Natural killer cell treated with Interleukin-12 subunit alpha and Interleukin-12 subunit beta and Interleukin-15 and Interleukin-18, amount 100 ng/mL, for 72 hours (primary cell): Measurements from ENCODE around the gene RXRA. TPM values are rescaled to one million over a fixed set of nuclear protein-coding genes. Genes with fewer than 3 reads are reported as not detected.

ENCODE experiments used
- ATAC-seq, 2 donors: fragments of 150-1000 bp; cut with Tn5 transposase in 1 of 2; sonication (Bioruptor Pico), chemical (Tn5 transposase) in 1 of 2; 2 replicates each; pipeline ENCODE4 v1.10.0; 2021
- DNase-seq: peaks from one replicate; pipeline ENCODE4 v3.0.0; 2022; ENCODE audit warnings: low spot score
- H3K27ac Mint-ChIP-seq, 2 donors: 1 replicate in 1 of 2; 2 replicates in 1 of 2; pipeline ENCODE4 v1.8.0; 2022; ENCODE audit warnings: mixed read lengths in 2 of 2, mild to moderate bottlenecking in 1 of 2, moderate library complexity in 1 of 2
- H3K27me3 Mint-ChIP-seq, 2 donors: 1 replicate in 1 of 2; 2 replicates in 1 of 2; pipeline ENCODE4 v1.8.0; 2022; ENCODE audit warnings: mixed read lengths in 2 of 2
- H3K36me3 Mint-ChIP-seq: one replicate; pipeline ENCODE4 v1.8.0; 2022; ENCODE audit warnings: mixed read lengths
- H3K4me1 Mint-ChIP-seq, 2 donors: 1 replicate in 1 of 2; 2 replicates in 1 of 2; pipeline ENCODE4 v1.8.0; 2022; ENCODE audit warnings: low read depth in 2 of 2, mixed read lengths in 2 of 2, mild to moderate bottlenecking in 1 of 2
- H3K4me3 Mint-ChIP-seq: one replicate; pipeline ENCODE4 v1.8.0; 2022; ENCODE audit warnings: mixed read lengths
- H3K9me3 Mint-ChIP-seq: 2 replicates; pipeline ENCODE4 v1.8.0; 2022; ENCODE audit warnings: mixed read lengths
- total RNA-seq, 2 donors: library from RNA; stranded (reverse); gene quantifications; one replicate each; pipeline ENCODE4 v1.2.3, GENCODE V29; 2022

RXRA gene
- total RNA-seq, 2 donors from 2014 or later: 3.8 to 4.9 TPM

GRCh38 chr9:134375430-134376385, 49.5 kb downstream of the RXRA start:
- no peak overlapping the region for H3K4me3 Mint-ChIP-seq
- H3K9me3 Mint-ChIP-seq: no peaks in the 10 kb centered on the region
- no peak for ATAC-seq
- no peaks in the 10 kb centered on the region for H3K36me3 Mint-ChIP-seq
- peaks cover 6 to 17% of the 10 kb centered on the region in 2 donors for H3K4me1 Mint-ChIP-seq
- DNase-seq: no peak
- peak overlapping the region in 1 of 2 donors; percentile 33 for H3K27ac Mint-ChIP-seq
- peaks cover 0 to 3% of the 10 kb centered on the region in 2 donors for H3K27me3 Mint-ChIP-seq

- peaks cover 11 to 23% of the 10 kb centered on the region in 2 donors for H3K4me1 Mint-ChIP-seq
- H3K4me3 Mint-ChIP-seq: no peak overlapping the region
- H3K9me3 Mint-ChIP-seq: no peaks in the 10 kb centered on the region
- H3K36me3 Mint-ChIP-seq: no peaks in the 10 kb centered on the region
- H3K27me3 Mint-ChIP-seq: peaks cover 0 to 3% of the 10 kb centered on the region in 2 donors
- ATAC-seq (no peak), DNase-seq (no peak)
- H3K27ac Mint-ChIP-seq: no peak overlapping the region
Measured at GRCh38 chr9:134376386-134377142, 50.3 kb downstream of the RXRA start.

GRCh38 chr9:134377143-134377484, 50.9 kb downstream of the RXRA start:
- H3K9me3 Mint-ChIP-seq: no peaks in the 10 kb centered on the region
- DNase-seq (no peak), ATAC-seq (no peak)
- H3K4me3 Mint-ChIP-seq: no peak overlapping the region
- H3K4me1 Mint-ChIP-seq: peaks cover 16 to 26% of the 10 kb centered on the region in 2 donors
- H3K27me3 Mint-ChIP-seq: peaks cover 0 to 3% of the 10 kb centered on the region in 2 donors
- H3K27ac Mint-ChIP-seq: no peak overlapping the region
- no peaks in the 10 kb centered on the region for H3K36me3 Mint-ChIP-seq

GRCh38 chr9:134377976-134378375, 51.7 kb downstream of the RXRA start:
- Mint-ChIP-seq H3K27me3 (peaks cover 0 to 3% of the 10 kb centered on the region in 2 donors), H3K9me3 (no peaks in the 10 kb centered on the region), H3K4me1 (peaks cover 22 to 31% of the 10 kb centered on the region in 2 donors), H3K36me3 (no peaks in the 10 kb centered on the region), H3K27ac (no peak overlapping the region), H3K4me3 (no peak overlapping the region)
- ATAC-seq: no peak
- DNase-seq: no peak

- Mint-ChIP-seq H3K27ac (no peak overlapping the region), H3K4me1 (peaks cover 22 to 34% of the 10 kb centered on the region in 2 donors), H3K4me3 (no peak overlapping the region), H3K27me3 (peaks cover 0 to 3% of the 10 kb centered on the region in 2 donors), H3K36me3 (no peaks in the 10 kb centered on the region), H3K9me3 (no peaks in the 10 kb centered on the region)
- ATAC-seq (no peak), DNase-seq (no peak)
Measured at GRCh38 chr9:134378901-134379338, 52.7 kb downstream of the RXRA start.

GRCh38 chr9:134379831-134380365, 53.6 kb downstream of the RXRA start:
- ATAC-seq (no peak), DNase-seq (no peak)
- peaks cover 29 to 37% of the 10 kb centered on the region in 2 donors for H3K4me1 Mint-ChIP-seq
- H3K36me3 Mint-ChIP-seq: no peaks in the 10 kb centered on the region
- H3K27ac Mint-ChIP-seq: no peak overlapping the region
- H3K4me3 Mint-ChIP-seq: no peak overlapping the region
- H3K9me3 Mint-ChIP-seq: no peaks in the 10 kb centered on the region
- peaks cover 0 to 3% of the 10 kb centered on the region in 2 donors for H3K27me3 Mint-ChIP-seq

- H3K4me3 Mint-ChIP-seq: peak overlapping the region; percentile 38
- no peaks in the 10 kb centered on the region for H3K9me3 Mint-ChIP-seq
- H3K36me3 Mint-ChIP-seq: no peaks in the 10 kb centered on the region
- H3K27ac Mint-ChIP-seq: peak overlapping the region in 1 of 2 donors; percentile 46
- DNase-seq: no peak
- H3K4me1 Mint-ChIP-seq: peaks cover 29 to 38% of the 10 kb centered on the region in 2 donors
- H3K27me3 Mint-ChIP-seq: peaks cover 0 to 3% of the 10 kb centered on the region in 2 donors
- no peak for ATAC-seq
Measured at GRCh38 chr9:134380542-134381271, 54.5 kb downstream of the RXRA start.

- Mint-ChIP-seq H3K27ac (peak overlapping the region in 1 of 2 donors; percentile 46), H3K4me1 (peaks cover 27 to 36% of the 10 kb centered on the region in 2 donors), H3K36me3 (no peaks in the 10 kb centered on the region), H3K9me3 (no peaks in the 10 kb centered on the region), H3K4me3 (peak overlapping the region; percentile 38), H3K27me3 (peaks cover 0 to 3% of the 10 kb centered on the region in 2 donors)
- no peak for DNase-seq
- no peak for ATAC-seq
Measured at GRCh38 chr9:134381272-134381661, 55.0 kb downstream of the RXRA start.

- H3K27ac Mint-ChIP-seq: peak overlapping the region; percentile 46 to 71
- no peaks in the 10 kb centered on the region for H3K27me3 Mint-ChIP-seq
- no peaks in the 10 kb centered on the region for H3K9me3 Mint-ChIP-seq
- peak; percentile 77 for DNase-seq
- peak overlapping the region; percentile 80 for H3K4me3 Mint-ChIP-seq
- no peaks in the 10 kb centered on the region for H3K36me3 Mint-ChIP-seq
- peaks cover 22 to 33% of the 10 kb centered on the region in 2 donors for H3K4me1 Mint-ChIP-seq
- ATAC-seq: peak; percentile 76 to 78
Measured at GRCh38 chr9:134381671-134382516, 55.6 kb downstream of the RXRA start.

GRCh38 chr9:134382733-134383132, 56.5 kb downstream of the RXRA start:
- Mint-ChIP-seq H3K27me3 (no peaks in the 10 kb centered on the region), H3K27ac (peak overlapping the region; percentile 46 to 71), H3K4me1 (peaks cover 22 to 31% of the 10 kb centered on the region in 2 donors), H3K36me3 (no peaks in the 10 kb centered on the region), H3K4me3 (peak overlapping the region; percentile 80), H3K9me3 (no peaks in the 10 kb centered on the region)
- ATAC-seq: no peak
- DNase-seq: no peak

GRCh38 chr9:134383148-134383547, 56.9 kb downstream of the RXRA start:
- H3K36me3 Mint-ChIP-seq: no peaks in the 10 kb centered on the region
- no peak overlapping the region for H3K4me3 Mint-ChIP-seq
- H3K27ac Mint-ChIP-seq: peak overlapping the region in 1 of 2 donors; percentile 46
- ATAC-seq: no peak
- no peaks in the 10 kb centered on the region for H3K9me3 Mint-ChIP-seq
- no peak for DNase-seq
- peaks cover 0 to 2% of the 10 kb centered on the region in 2 donors for H3K27me3 Mint-ChIP-seq
- H3K4me1 Mint-ChIP-seq: peaks cover 26 to 33% of the 10 kb centered on the region in 2 donors

GRCh38 chr9:134384811-134385479, 58.7 kb downstream of the RXRA start:
- no peak overlapping the region for H3K4me3 Mint-ChIP-seq
- H3K27me3 Mint-ChIP-seq: peaks cover 0 to 4% of the 10 kb centered on the region in 2 donors
- H3K9me3 Mint-ChIP-seq: no peaks in the 10 kb centered on the region
- peaks cover 30 to 37% of the 10 kb centered on the region in 2 donors for H3K4me1 Mint-ChIP-seq
- no peaks in the 10 kb centered on the region for H3K36me3 Mint-ChIP-seq
- ATAC-seq (no peak), DNase-seq (no peak)
- no peak overlapping the region for H3K27ac Mint-ChIP-seq
